OCI-LY7 (cell line): ENCODE measurements around the gene MPC1L.

Experiments used
- CTCF ChIP-seq: fragments of 200-600 bp; sonication (generic); conservative IDR thresholded peaks from 2 replicates; pipeline ENCODE4 v1.5.1; 2014; ENCODE audit warnings: mild to moderate bottlenecking, antibody characterized with exemption, low read length, moderate library complexity, mixed read lengths
- EZH2phosphoT487 ChIP-seq: fragments of 200-600 bp; sonication (generic); IDR thresholded peaks from 2 replicates; pipeline ENCODE4 v1.6.1; 2018; ENCODE audit warnings: low read depth, borderline replicate concordance, mild to moderate bottlenecking, mixed run types, antibody characterized with exemption, low read length, moderate library complexity, mixed read lengths

GRCh38 chrX:40617566-40617965 is 5.7 kb upstream of the MPC1L start:
- TF ChIP-seq CTCF: no peak
- no peak for TF ChIP-seq EZH2phosphoT487
